ENCODE measurements around the gene TMEM31.

- TF ChIP-seq CTCF (conservative IDR thresholded peaks at IDR 0.05; ENCODE audit: low read depth in 2 of 2), result no peak
- TF ChIP-seq POLR2AphosphoS5 (IDR thresholded peaks at IDR 0.05; ENCODE audit: low read depth), result no peak
- TF ChIP-seq ZNF331 (CRISPR knock-in tag; IDR thresholded peaks at IDR 0.05; ENCODE audit: low read depth), result no peak
- no peak for TF ChIP-seq REST (IDR thresholded peaks at IDR 0.05; ENCODE audit: unreplicated experiment)
Measured at GRCh38 chrX:103734125-103734760, 23.5 kb downstream of the TMEM31 start.

Data from GM23338 (cell line).